GM12801 (cell line): Measurements from ENCODE around the gene SLC22A13.

Experiments used
- CTCF ChIP-seq: IDR thresholded peaks from one replicate; pipeline ENCODE4 v1.5.1; 2011; ENCODE audit warnings: control low read depth; ENCODE audit not compliant: insufficient read length; ENCODE audit errors: extremely low read depth

The SLC22A13 gene

GRCh38 chr3:38316356-38317191, 51.0 kb downstream of the SLC22A13 start:
- TF ChIP-seq CTCF, result no peak

- no peak for TF ChIP-seq CTCF
Observed at GRCh38 chr3:38317192-38317759, 51.7 kb downstream of the SLC22A13 start.

GRCh38 chr3:38318766-38319671, 53.4 kb downstream of the SLC22A13 start:
- no peak for TF ChIP-seq CTCF

- TF ChIP-seq CTCF, result no peak
Observed at GRCh38 chr3:38323060-38323459, 57.4 kb downstream of the SLC22A13 start.

- no peak for TF ChIP-seq CTCF
Observed at GRCh38 chr3:38325256-38325655, 59.6 kb downstream of the SLC22A13 start.

GRCh38 chr3:38327335-38328009, 61.9 kb downstream of the SLC22A13 start:
- TF ChIP-seq CTCF, result no peak
